Stimulated activated CD4-positive, alpha-beta T cell treated with anti-CD3 and anti-CD28 coated beads, TNF-alpha, amount 100 ng/mL, for 48 hours (primary cell): ENCODE results near the gene GGN.
"Not testable (repeated sequence)": the region's sequence is repeated elsewhere in the genome, so short reads cannot be mapped to it uniquely, and the experiment has no call there.

Experiments used
- DNase-seq, 3 donors: peaks; one replicate each; pipeline ENCODE4 v3.0.0-alpha.2; 2020; ENCODE audit warnings: low read depth in 3 of 3

Gene GGN

DNA sequence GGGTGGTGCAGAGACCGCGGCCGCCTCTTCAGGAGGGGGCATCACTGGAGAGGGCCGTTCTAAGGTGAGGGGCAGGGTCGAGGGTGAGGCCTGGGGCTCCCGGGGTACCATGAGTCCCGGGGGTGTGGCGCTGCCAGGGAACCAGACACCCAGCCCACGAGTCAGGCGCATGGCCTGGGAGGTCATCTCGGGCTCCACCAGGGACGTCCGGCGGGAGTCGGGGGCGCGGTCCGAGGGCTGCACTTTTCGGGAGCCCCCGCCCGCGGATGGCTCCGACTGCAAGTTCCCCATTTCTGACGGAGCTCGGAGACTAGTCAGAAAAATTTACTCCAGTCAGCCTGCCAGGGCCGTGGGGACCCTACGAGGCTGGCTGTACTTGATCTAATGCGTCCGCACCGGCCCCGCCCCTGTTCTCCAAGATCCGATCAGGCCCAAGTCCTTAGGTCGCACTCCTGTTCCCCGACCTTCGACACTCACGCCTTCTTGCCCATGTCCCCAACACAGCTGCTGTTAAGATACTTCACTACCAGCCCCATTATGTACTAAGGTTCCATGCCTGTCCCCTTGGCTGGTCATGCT is 774 bp downstream of the GGN start:
- no peak for DNase-seq

DNA sequence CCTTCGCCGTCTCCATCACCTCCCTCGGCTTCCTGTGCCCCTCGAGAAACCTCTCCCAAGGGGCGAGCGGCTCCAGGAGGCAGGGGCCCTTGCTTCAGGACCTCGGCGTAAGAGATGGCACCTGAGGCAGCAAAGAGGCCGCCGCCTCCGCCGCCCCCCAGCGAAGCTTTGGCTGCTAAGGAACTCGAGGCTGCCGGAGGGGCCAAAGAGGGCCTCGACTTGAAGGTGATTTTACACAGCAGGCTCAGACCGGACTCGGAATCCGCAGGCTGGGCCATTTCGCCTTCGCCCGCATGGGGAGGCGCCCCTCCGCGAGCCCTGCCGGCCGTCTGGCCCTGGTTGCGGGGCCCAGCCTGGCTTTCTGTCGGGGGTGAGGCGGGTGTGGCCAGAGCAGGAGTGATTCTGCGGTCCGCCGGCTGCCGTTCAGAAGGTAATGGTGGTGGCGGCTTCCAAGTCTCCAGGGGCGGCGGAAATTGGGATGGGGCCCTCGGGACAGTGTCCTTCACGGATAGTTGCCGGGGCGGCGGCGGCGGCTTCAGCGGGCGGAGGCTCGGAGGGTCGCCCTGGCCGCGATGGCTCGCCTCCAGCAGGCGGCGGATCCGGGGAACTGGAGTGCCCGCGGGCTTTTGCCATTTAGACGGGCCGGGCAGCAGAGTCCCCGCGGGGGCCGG is 1.4 kb downstream of the GGN start:
- DNase-seq: no peak

DNA sequence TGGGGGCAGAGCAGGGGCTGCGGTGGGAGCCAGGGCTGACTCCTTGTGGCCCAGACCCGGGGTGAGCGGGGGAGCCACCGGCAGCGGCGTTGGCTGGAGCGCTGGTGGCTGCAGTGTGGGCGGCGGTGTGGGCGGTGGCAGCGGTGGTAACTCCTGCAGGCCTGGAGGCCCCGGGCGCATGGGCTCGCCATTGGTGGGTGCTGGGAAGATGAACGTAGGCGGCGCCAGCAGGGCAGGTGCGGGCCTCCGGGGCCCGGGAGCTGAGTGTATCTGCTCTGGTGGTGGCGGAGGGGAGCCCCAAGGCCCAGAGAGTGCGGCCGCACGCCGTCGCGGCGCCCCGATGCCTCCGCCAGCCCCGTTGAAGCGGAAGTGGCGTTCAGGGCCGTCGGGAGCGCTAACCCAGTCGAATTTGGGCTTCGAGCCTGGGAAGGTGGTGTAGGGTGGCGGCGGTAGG is 2.0 kb downstream of the GGN start:
- no peak for DNase-seq

DNA sequence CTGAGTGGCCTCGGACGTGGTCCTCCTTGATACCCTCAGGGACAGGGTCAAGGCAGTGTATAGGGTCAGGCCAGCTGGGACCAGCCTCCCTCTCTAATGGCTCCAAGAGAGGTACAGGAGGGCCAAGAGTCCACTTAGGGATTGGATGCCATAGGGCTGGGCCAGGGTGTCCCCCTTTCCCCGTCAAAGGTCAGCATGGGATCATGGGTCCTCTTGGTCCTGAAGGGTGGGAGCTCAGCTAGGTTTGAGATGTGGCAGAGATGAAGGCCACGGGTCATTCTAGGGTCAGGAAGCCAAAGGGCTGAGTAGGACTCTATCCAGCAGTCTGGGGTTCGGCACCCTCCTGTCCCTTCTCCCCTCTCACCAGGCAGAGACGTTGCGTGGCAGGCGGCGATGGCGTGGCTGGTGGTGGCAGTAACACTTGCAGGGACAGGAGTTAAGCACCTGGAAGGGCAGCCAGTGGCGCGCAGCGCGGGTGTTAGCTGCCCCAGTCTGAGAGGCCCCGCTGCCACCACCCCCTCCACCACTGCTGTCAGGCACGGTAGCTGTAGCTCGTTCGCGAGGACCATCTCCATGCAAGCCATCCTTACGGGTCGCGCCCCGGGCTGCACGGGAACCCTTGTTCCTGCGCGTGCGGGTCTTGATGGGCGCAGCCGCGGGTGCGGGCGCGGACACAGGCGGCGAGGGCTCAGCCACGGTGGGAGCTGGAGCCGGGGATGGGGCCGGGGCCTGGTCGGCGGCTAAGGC is 2.6 kb downstream of the GGN start:
- no peak for DNase-seq

DNA sequence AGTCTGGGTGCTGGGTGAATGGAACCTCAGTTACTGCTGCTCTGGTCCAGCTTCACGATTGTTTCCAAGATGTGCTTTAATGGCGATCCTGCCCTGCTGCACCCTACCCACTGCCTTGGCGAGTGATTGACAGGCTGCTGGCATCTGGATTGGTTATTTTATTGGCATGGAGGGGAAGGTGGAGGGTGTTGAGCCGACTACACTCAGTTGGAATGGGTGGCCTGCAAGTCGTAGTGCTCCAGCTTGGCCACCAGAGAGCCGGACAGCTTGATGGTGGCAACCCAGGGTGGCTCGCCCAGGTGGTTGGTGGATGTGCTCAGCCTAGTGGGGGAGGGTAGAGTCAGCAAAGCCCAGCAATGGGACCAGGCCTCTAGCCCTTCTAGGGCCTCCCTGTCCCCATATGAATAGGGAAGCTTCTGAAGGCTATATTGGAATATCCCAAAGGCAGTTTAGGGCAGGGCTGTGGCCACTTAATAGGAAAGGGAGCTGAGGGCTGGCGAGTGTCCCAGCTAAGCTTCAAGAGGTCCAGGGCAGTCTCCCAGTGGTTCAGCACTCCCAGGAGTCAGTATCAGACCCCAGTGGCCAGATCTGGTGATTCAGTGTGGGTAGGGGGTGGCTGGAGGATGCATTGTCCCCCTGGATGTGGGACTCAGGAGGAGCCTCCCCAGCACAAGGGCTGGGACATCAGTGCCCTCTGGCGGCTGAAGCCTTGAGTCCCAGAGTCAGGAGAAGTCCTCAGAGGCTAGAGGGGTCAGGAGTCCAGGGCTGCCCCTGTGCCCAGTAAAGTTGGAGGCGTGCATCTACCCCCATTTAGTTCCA is 3.4 kb downstream of the GGN start:
- no peak for DNase-seq

DNA sequence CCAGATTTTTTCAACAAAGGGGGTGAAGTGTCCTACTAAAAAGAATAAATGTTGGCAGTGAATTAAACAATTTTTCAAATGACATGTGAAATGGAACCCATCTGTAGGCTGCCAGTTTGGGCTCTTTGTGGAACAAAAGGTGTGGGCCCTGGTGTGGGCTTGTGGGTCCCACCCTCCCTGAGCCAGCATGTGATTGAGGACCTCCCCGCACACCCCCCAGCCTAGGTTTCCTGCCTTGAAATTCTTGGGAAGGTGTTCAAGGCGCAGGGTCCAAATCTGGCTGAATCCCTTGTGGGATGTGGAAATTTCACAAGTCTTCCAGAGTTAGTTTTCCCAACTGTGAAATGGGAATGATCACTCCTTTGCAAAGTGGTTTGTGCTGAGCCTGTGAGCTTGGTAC is 4.1 kb downstream of the GGN start:
- DNase-seq: no peak

DNA sequence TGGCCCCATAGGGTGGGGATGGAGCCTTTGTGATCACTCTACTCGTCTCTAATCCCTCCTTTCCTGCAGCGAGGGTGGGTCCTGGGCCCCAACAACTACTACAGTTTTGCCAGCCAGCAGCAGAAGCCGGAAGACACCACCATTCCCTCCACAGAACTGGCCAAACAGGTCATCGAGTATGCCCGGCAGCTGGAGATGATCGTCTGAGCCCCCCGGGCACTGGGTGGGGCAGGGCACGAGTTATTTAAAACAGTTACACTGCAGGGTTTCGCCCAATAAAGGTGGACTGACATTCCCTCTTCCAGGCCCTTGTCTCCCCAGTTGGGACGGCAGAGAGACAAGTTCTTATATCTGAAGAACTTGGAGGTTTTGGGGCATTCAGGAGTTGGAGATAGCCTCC is 4.7 kb downstream of the GGN start:
- DNase-seq: no peak

DNA sequence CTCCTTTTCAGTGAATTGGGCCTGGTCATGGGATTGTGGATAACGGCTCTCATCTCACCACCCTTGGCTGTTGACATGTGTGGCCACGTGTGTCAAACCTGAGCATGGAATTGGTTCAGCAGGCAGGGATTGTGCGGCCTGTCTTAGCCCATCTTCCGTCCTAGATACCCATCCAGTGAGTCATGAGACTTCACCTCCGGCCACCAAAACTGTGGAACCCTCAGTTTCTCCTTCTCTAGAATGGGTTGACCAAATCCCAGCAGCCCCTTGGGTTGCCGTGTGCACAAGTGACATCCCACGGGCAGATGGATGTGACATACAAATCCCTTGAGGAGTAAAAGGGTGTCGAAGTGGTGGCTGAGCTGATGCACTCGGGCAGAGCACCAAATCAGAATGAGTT is 6.7 kb downstream of the GGN start:
- DNase-seq: no peak

DNA sequence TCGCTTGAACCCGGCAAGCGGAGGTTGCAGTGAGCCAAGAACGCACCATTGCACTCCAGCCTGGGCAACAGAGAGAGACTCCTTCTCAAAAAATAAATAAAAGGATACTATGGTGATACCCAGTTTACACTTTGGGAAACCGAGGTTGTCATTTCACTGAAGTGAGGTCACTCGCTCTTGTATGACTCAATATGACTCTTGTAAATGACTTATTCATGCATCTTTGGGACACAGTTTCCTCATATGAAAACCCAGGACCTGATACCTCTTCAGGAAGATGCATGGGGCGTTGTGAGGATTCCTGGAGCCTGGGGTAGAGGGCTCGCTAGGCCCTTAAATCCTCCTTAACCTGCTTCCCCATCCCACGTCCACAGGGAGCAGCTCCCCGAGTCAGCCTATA is 9.0 kb downstream of the GGN start:
- DNase-seq: no peak

DNA sequence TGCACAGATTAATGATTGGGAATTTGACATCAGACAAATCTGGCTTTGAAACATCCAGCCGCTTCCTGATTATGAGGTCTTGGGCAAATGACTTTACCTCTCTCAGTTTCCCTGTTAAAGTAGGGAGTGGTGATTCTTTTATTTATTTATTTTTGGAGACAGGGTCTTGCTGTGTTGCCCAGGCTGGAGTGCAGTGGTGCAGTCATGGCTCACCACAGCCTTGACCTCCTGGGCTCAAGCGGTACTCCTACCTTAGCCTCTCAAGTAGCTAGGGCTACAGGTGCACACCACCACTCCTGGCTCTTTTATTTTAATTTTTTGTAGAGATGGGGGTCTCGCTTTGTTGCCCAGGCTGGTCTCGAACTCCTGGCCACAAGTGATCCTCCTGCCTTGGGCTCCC is 10.8 kb downstream of the GGN start:
- no peak for DNase-seq

DNA sequence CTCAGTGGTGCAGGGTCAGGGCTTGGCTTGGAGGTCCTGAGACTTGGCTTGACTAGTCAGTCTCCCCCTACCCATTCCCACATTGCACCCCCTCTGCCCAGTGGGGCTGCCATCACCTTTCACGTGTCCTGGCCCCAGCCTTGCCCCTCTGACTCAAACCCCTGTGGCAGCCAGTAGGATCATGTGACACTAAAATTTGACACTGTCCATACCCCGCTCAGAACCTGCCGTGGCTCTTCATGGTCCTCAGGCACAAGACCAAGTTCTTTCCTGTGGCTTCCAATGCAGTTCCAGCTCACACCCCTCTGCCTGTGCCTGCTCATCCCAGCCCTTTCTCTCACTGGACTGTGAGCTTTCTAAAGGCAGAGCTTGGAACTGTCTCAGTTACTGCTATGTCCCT is 11.3 kb downstream of the GGN start:
- DNase-seq: no peak

DNA sequence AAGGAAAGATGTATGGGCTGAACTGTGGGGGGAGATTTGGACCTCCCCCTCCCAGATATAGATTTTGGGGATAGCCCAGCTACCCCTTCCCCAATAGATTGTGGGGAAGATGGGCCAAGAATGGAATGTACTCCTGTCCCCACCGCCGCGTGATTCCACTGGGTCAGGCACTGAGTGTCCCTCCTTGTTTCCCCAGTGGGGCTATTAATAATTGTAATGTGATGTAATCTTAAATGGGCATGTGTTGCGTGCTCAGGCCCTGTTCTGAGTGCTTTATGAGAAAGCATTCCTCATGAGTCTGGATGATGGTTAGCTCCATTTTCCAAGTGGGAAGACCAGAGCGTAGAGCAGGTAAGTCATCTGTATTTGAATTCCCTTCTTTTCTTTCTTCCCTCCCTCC is 12.1 kb downstream of the GGN start:
- no peak for DNase-seq

DNA sequence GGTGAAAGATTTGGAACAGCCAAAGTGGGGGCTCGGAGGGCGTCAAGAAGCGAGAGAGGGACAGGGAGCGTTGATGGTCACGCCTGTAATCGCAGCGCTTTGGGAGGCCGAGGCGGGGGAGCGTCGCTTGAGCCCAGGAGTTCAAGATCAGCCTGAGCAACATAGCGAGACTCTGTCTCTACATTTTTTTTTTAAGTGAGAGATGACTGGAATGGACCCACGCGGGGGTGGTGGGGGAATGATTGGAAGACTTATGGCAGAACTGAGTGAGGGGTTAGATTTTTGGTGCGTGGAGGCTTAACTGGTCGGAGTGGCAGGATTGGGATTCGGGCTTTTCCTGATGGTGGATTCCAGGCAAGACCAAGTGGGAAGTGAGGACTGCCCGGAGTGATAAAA is 12.7 kb downstream of the GGN start:
- no peak for DNase-seq

DNA sequence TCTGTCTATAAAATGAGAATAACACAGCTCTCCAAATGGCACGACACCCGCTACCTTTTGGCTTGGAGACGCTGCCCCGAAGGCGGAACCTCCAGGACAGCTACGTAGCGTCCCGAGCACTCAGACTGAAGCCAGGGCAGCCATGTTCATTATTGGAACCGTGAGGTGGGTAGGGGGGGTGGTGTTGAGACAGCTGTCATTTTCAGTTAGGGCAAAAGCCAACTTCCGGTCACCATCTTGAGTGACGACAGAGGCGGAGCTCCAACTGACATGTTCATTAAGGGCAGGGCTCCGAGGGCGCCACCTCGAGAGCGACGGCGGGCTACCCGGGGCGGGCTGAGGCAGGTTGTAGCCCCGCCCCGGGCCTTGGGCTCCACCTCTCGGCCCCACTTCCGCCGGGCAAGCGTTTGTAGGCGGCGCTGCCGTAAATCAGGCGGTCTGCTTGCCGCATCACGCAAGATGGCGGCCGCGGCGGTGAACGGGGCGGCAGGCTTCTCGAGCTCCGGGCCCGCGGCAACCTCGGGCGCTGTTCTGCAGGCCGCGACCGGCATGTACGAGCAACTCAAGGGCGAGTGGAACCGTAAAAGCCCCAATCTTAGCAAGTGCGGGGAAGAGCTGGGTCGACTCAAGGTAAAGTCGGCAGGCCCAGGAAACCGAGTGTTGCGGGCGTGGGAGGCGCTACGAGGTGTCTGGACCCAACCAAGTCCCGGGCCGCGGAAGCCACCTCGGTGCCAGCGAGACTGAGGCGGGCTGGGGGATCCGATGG is 13.3 kb downstream of the GGN start, which contains the start of gene PSMD8:
Gene PSMD8, plus strand, starts transcription at position 240 of the 766 bp plus-strand sequence. Its CDS starts 31 bp downstream, at position 271.
- DNase-seq: peak; percentile 95 to 99 (median 96)

DNA sequence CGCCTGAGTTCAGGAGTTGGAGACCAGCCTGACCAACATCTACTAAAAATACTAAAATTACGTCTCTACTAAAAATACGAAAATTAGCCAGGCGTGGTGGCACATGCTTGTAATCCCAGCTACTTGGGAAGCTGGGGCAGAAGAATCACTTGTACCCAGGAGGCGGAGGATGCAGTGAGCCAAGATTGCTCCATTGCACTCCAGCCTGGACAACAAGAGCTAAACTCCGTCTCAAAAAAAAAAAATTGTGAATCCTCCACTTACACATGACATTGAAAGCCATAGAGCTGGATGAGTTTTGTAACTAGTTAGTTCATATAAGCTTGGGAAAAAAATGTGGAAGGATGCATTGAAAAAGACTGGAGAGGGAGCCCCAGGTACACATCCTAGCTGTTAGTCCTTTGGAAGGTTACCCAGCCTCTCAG is 13.9 kb downstream of the GGN start:
- no peak for DNase-seq

DNA sequence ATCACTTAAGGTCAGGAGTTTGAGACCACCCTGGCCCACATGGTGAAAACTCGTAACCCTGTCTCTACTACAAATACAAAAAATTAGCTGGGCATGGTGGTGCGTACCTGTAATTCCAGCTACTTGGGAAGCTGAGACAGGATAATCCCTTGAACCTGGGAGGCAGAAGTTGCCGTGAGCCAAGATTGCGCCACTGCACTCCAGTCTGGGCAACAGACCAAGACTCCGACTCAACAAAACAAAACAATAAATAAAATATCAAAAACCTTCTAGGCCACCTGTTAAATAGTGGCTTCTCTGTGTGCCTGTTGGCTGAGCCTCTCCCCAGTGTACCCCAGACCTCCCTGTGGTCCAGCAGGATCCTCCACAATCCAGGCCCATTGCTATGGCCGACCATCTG is 16.8 kb downstream of the GGN start:
- no peak for DNase-seq

DNA sequence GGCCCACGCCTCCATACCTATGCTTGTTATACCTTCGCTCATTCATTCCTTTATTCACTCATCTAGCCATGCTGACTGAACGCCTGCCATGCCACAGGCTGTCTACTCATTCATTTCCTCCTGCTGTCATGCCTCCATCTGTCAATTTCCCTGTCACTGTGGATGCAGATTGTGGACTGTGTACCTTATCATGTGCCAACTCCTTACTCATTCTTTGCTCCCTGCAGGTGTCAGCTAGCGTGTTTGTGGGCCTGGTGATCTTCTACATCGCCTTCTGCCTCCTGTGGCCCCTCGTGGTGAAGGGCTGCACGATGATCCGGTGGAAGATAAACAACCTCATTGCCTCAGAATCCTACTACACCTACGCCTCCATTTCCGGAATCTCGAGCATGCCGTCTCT is 17.5 kb downstream of the GGN start:
- no peak for DNase-seq

DNA sequence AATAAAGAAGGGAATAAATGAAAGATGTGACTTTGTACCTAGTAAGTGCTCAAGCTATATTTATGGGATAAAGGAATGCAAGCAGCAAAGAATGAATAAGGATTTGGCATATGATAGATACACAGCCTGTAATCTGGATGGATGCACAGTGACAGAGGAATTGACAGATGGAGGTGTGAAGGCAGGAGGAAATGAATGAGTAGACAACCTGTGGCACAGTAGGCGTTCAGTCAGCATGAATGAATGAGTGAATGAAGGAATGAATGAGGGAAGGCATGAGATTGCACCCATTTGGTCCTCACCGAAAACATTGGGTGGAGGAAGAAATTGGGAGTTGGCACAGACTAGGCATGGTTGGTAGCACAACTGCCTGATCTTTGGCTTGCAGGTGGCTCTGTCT is 18.2 kb downstream of the GGN start:
- no peak for DNase-seq

DNA sequence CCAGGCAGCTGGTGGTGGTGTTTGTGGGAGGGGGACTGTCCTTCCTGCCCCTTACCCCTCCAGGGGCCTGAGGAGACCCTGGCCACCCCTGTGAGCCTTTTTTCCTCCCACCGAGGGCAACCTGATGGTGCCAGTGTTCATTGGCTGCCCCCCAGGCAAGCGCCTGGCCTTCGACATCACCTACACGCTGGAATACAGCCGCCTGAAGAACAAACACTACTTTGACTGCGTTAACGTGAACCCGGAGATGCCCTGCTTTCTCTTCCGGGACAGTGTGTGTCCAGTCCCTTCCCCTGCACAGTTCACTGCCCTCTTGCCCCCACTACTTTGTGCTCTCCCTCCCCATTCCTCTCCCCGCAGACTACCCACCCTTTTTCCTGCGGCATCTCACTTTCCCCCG is 20.8 kb downstream of the GGN start:
- no peak for DNase-seq

DNA sequence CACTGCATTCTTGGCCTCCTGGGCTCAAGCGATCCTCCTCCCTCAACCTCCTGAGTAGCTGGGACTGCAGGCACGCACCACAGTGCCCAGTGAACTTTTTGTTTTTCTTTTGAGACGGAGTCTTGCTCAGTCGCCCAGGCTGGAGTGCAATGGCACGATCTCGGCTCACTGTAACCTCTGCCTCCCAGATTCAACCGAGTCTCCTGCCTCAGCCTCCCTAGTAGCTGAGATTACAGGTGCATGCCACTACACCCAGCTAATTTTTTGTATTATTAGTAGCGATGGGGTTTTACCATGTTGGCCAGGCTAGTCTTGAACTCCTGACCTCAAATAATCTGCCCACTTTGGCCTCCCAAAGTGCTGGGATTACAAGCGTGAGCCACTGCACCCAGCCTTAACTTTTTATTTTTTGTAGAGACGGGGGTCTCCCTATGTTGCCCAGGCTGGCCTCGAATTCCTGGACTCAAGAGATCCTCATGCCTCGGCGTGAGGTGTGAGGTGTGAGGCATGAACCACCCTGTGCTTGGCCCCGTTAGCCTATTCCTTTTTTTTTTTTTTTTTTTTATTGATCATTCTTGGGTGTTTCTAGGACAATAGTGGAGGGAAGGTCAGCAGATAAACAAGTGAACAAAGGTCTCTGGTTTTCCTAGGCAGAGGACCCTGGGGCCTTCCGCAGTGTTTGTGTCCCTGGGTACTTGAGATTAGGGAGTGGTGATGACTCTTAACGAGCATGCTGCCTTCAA is 24.7 kb downstream of the GGN start:
- DNase-seq: not testable (repeated sequence)
